Activated CD8-positive, alpha-beta T cell treated with anti-CD3 and anti-CD28 coated beads, Interleukin-2, amount 10 ng/mL, durations not matched to agents 7 days and 5 days (primary cell): ENCODE measurements around the gene VCX2. TPM values are rescaled to one million over a fixed set of nuclear protein-coding genes. Genes with fewer than 3 reads are reported as not detected.
"Not testable (repeated sequence)": the region's sequence is repeated elsewhere in the genome, so short reads cannot be mapped to it uniquely, and the experiment has no call there.

Source experiments
- ATAC-seq: fragments of 150-1000 bp; cut with Tn5 transposase; one replicate; pipeline ENCODE4 v1.10.0; 2021; ENCODE audit warnings: moderate library complexity
- CTCF ChIA-PET: fragments of 350-600 bp; sonication (Branson Sonifier 250); formaldehyde crosslinking; loops from one replicate; lab custom pipeline; 2021; ENCODE audit warnings: antibody characterized with exemption; lab: Charles Lee
- POLR2A ChIA-PET: fragments of 350-600 bp; sonication (Branson Sonifier 250); formaldehyde crosslinking; loops from one replicate; lab custom pipeline; 2021; ENCODE audit warnings: antibody characterized with exemption; lab: Charles Lee
- DNase-seq: peaks from one replicate; pipeline ENCODE4 v3.0.0-alpha.2; 2020
- H3K27ac Mint-ChIP-seq: one replicate; pipeline ENCODE4 v1.8.0; 2021; ENCODE audit warnings: mild to moderate bottlenecking, mixed read lengths
- H3K27me3 Mint-ChIP-seq: one replicate; pipeline ENCODE4 v1.8.0; 2021; ENCODE audit warnings: low read depth, mixed read lengths
- H3K36me3 Mint-ChIP-seq: one replicate; pipeline ENCODE4 v1.8.0; 2021; ENCODE audit warnings: low read depth, mixed read lengths
- H3K4me1 Mint-ChIP-seq: one replicate; pipeline ENCODE4 v1.8.0; 2021; ENCODE audit warnings: low read depth, mixed read lengths
- H3K4me3 Mint-ChIP-seq: one replicate; pipeline ENCODE4 v1.8.0; 2021; ENCODE audit warnings: mild to moderate bottlenecking, mixed read lengths
- H3K9me3 Mint-ChIP-seq: one replicate; pipeline ENCODE4 v1.8.0; 2022; ENCODE audit warnings: mixed read lengths; ENCODE audit not compliant: insufficient read depth
- total RNA-seq, 2 experiments: library from RNA; stranded (reverse); gene quantifications; one replicate each; pipeline ENCODE4 v1.2.3, GENCODE V29; 2021

Gene VCX2
- total RNA-seq, 2 experiments from 2014 or later, result not detected

GRCh38 chrX:8154011-8154410 lies 17.1 kb downstream of the VCX2 start:
- POLR2A ChIA-PET, H3K27ac Mint-ChIP-seq, ATAC-seq, H3K9me3 Mint-ChIP-seq, H3K27me3 Mint-ChIP-seq, H3K4me1 Mint-ChIP-seq, DNase-seq, H3K4me3 Mint-ChIP-seq, H3K36me3 Mint-ChIP-seq, CTCF ChIA-PET: not testable (repeated sequence)

DNA sequence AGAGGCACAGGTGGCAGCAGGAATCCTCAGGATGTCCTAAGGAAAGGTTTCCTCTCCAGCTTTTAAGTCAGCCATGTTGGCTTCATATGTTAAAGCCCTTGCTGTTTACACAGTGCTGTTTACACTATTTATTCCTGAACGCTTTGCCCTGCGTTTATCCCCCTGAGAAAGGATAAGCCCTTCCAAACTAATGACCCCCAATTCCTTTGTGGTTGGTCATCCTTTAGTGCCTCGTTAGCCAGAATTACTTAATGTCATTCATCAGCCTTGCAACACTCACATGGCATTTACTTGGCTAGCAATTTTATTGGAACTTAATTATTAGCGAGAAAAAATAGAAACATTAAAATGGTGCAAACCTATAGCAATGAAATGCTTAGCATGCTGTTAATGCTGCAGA lies 23.8 kb downstream of the VCX2 start:
- CTCF ChIA-PET, result no interaction called here
- Mint-ChIP-seq H3K27ac (no peak overlapping the region), H3K9me3 (peaks cover 5% of the 10 kb centered on the region), H3K36me3 (no peaks in the 10 kb centered on the region), H3K27me3 (no peaks in the 10 kb centered on the region), H3K4me1 (no peaks in the 10 kb centered on the region), H3K4me3 (no peak overlapping the region)
- no peak for ATAC-seq
- no peak for DNase-seq
- POLR2A ChIA-PET, result no interaction called here

DNA sequence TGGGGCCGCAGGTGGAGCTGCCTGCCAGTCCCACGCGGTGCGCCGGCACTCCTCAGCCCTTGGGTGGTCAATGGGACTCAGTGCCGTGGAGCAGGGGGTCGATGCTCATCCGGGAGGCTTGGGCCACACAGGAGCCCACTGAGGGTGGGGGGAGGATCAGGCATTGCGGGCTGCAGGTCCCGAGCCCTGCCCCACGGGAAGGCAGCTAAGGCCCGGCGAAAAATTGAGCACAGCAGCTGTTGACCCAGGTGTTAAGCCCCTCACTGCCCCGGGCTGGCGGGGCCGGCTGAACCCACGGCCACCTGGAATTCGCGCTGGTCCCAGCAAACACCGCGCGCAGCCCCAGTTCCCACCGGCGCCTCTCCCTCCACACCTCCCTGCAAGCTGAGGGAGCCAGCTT lies 26.1 kb downstream of the VCX2 start:
- no peaks in the 10 kb centered on the region for H3K4me1 Mint-ChIP-seq
- H3K27ac Mint-ChIP-seq, result no peak overlapping the region
- no peak overlapping the region for H3K4me3 Mint-ChIP-seq
- H3K27me3 Mint-ChIP-seq, result no peaks in the 10 kb centered on the region
- peaks cover 5% of the 10 kb centered on the region for H3K9me3 Mint-ChIP-seq
- ChIA-PET CTCF (no interaction called here), POLR2A (no interaction called here)
- H3K36me3 Mint-ChIP-seq, result no peaks in the 10 kb centered on the region
- DNase-seq (no peak), ATAC-seq (no peak)

- Mint-ChIP-seq H3K9me3 (no peaks in the 10 kb centered on the region), H3K27ac (no peak overlapping the region), H3K4me1 (no peaks in the 10 kb centered on the region), H3K4me3 (no peak overlapping the region), H3K36me3 (no peaks in the 10 kb centered on the region), H3K27me3 (no peaks in the 10 kb centered on the region)
- ChIA-PET CTCF (no interaction called here), POLR2A (no interaction called here)
- no peak for DNase-seq
- ATAC-seq, result no peak
Measured at GRCh38 chrX:8141896-8142295, 29.2 kb downstream of the VCX2 start.

GRCh38 chrX:8140986-8141744 lies 29.9 kb downstream of the VCX2 start:
- Mint-ChIP-seq H3K36me3 (no peaks in the 10 kb centered on the region), H3K9me3 (no peaks in the 10 kb centered on the region), H3K27me3 (no peaks in the 10 kb centered on the region), H3K27ac (no peak overlapping the region), H3K4me1 (no peaks in the 10 kb centered on the region), H3K4me3 (no peak overlapping the region)
- POLR2A ChIA-PET, result no interaction called here
- ATAC-seq, result no peak
- no peak for DNase-seq
- CTCF ChIA-PET, result no interaction called here

DNA sequence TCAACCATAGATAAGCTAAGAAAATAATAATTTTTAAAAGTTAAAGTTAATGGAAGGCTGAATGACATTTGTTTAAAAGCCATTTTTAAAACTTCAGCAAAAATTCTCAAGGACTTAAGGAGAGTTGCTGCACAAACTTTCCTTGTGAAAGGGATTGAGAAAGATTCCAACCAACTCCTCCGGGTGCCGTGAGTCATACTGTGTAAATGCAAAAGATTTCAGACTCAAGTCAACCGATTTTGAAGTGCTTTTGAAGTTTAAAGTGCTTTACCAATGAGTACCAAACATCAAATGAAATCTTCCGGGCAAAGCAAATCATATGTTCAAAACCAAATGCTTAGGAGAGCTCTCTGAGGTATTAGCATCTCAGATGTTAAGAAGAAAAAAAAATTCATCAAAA lies 31.4 kb downstream of the VCX2 start:
- CTCF ChIA-PET, result no interaction called here
- POLR2A ChIA-PET, result no interaction called here
- Mint-ChIP-seq H3K4me3 (no peak overlapping the region), H3K27ac (no peak overlapping the region), H3K9me3 (no peaks in the 10 kb centered on the region), H3K27me3 (no peaks in the 10 kb centered on the region), H3K4me1 (no peaks in the 10 kb centered on the region), H3K36me3 (no peaks in the 10 kb centered on the region)
- no peak for DNase-seq
- ATAC-seq, result no peak

GRCh38 chrX:8138252-8138651 lies 32.8 kb downstream of the VCX2 start:
- POLR2A ChIA-PET, result no interaction called here
- no peaks in the 10 kb centered on the region for H3K36me3 Mint-ChIP-seq
- H3K27me3 Mint-ChIP-seq, result no peaks in the 10 kb centered on the region
- H3K27ac Mint-ChIP-seq, result no peak overlapping the region
- H3K4me3 Mint-ChIP-seq, result no peak overlapping the region
- H3K4me1 Mint-ChIP-seq, result no peaks in the 10 kb centered on the region
- H3K9me3 Mint-ChIP-seq, result no peaks in the 10 kb centered on the region
- DNase-seq (no peak), ATAC-seq (no peak)
- CTCF ChIA-PET, result no interaction called here

GRCh38 chrX:8126648-8127047 lies 44.4 kb downstream of the VCX2 start:
- H3K36me3 Mint-ChIP-seq, result no peaks in the 10 kb centered on the region
- H3K9me3 Mint-ChIP-seq, result no peaks in the 10 kb centered on the region
- ChIA-PET POLR2A (no interaction called here), CTCF (no interaction called here)
- ATAC-seq, result no peak
- H3K27me3 Mint-ChIP-seq, result no peaks in the 10 kb centered on the region
- H3K4me1 Mint-ChIP-seq, result no peaks in the 10 kb centered on the region
- no peak overlapping the region for H3K27ac Mint-ChIP-seq
- DNase-seq, result no peak
- H3K4me3 Mint-ChIP-seq, result no peak overlapping the region

DNA sequence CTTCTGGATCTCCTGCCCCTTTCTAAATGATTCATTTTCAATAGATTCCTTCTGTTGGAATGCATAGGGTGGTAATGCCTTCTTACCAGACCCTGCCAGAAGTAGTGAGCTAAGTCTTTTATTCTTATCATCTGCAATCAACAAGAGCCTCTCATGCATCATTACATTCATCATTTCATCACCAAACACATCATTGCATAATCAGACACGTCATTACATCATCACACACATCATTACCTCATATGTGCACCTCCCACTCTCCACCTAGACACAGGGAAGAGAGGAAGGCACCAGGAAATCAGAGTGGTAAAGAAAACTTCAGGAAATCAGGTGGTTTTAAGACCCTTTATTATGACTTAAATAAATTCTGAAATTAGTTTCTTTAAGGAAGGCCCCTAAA lies 45.0 kb downstream of the VCX2 start:
- Mint-ChIP-seq H3K36me3 (no peaks in the 10 kb centered on the region), H3K4me3 (no peak overlapping the region), H3K4me1 (no peaks in the 10 kb centered on the region), H3K27me3 (no peaks in the 10 kb centered on the region), H3K27ac (no peak overlapping the region), H3K9me3 (no peaks in the 10 kb centered on the region)
- no peak for ATAC-seq
- POLR2A ChIA-PET, result no interaction called here
- no peak for DNase-seq
- CTCF ChIA-PET, result no interaction called here

DNA sequence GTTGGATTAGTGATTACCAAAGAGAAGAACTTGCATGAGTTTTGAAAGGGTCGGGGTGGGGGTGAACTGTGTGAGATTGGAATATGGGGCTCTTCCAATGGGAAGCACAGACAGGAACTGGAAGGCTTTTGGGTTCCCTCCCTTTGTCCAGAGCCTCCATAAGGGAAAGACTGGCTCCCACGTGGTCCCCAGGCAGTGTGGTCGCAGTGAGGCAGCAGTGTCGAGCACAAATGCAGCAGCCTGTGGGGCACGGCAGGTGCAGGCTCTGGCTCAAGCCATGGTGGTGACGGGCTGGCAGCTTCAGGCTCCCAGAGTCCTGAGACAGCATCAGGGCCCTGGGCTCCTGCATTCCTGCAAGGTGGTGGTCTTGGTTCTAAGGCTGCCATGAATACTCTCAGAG lies 45.5 kb downstream of the VCX2 start:
- CTCF ChIA-PET, result no interaction called here
- no peak for DNase-seq
- no peak overlapping the region for H3K4me3 Mint-ChIP-seq
- POLR2A ChIA-PET, result no interaction called here
- H3K27ac Mint-ChIP-seq, result no peak overlapping the region
- H3K36me3 Mint-ChIP-seq, result no peaks in the 10 kb centered on the region
- no peaks in the 10 kb centered on the region for H3K9me3 Mint-ChIP-seq
- ATAC-seq, result no peak
- H3K4me1 Mint-ChIP-seq, result no peaks in the 10 kb centered on the region
- no peaks in the 10 kb centered on the region for H3K27me3 Mint-ChIP-seq

DNA sequence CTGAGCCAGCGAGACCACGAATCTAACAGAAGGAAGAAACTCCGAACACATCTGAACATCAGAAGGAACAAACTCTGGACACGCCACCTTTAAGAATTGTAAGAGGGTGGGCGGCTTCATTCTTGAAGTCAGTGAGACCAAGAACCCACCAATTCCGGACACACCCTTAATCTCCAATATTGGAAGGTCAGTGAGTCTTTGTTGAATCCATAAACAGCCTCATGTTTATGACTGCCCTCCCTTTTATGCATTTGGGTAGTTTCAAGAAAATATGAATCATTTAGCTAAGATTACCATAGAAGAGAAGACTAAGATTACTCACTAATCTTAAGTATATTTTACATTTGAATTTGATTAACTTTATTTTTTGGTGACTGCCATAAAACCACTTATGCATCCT lies 48.5 kb downstream of the VCX2 start:
- ATAC-seq (no peak), DNase-seq (no peak)
- POLR2A ChIA-PET, result no interaction called here
- Mint-ChIP-seq H3K36me3 (no peaks in the 10 kb centered on the region), H3K9me3 (no peaks in the 10 kb centered on the region), H3K4me3 (no peak overlapping the region), H3K27me3 (no peaks in the 10 kb centered on the region), H3K4me1 (no peaks in the 10 kb centered on the region), H3K27ac (no peak overlapping the region)
- CTCF ChIA-PET, result no interaction called here

- CTCF ChIA-PET, ATAC-seq, POLR2A ChIA-PET, H3K4me1 Mint-ChIP-seq, H3K4me3 Mint-ChIP-seq, H3K27me3 Mint-ChIP-seq, H3K9me3 Mint-ChIP-seq, DNase-seq, H3K36me3 Mint-ChIP-seq, H3K27ac Mint-ChIP-seq: not testable (repeated sequence)
Measured at GRCh38 chrX:8121391-8121790, 49.7 kb downstream of the VCX2 start.
